Posterior cingulate gyrus (tissue), 11 donors: ENCODE results near the gene SELENOT.
"Not testable (repeated sequence)": the region's sequence is repeated elsewhere in the genome, so short reads cannot be mapped to it uniquely, and the experiment has no call there.

Source experiments
- DNase-seq, 10 donors: peaks; one replicate each; pipeline versions ENCODE4 v3.0.0 to v3.0.0-alpha.2; 2020 to 2021; ENCODE audit warnings: mixed read lengths in 3 of 10
- intact Hi-C: fragments of 100-400 bp; cut with DNase I; formaldehyde crosslinking; loops from one replicate; pipeline ENCODE4 v1.15.1; 2023

SELENOT gene

GRCh38 chr3:150605998-150606641 lies 3.0 kb downstream of the SELENOT start:
- intact Hi-C loops: no loop called here
- no peak for DNase-seq

GRCh38 chr3:150607267-150608065 lies 4.3 kb downstream of the SELENOT start:
- intact Hi-C loops: no loop called here
- DNase-seq: no peak

- intact Hi-C loops: no loop called here
- DNase-seq: no peak
Observed at GRCh38 chr3:150609988-150610387, 6.9 kb downstream of the SELENOT start.

GRCh38 chr3:150610785-150611184 lies 7.7 kb downstream of the SELENOT start:
- DNase-seq: no peak
- intact Hi-C loops: no loop called here

GRCh38 chr3:150611666-150612065 lies 8.5 kb downstream of the SELENOT start:
- intact Hi-C loops: no loop called here
- peak in 3 of 10 donors; percentile 62 to 67 (median 66) for DNase-seq

GRCh38 chr3:150612494-150612893 lies 9.4 kb downstream of the SELENOT start:
- intact Hi-C loops: no loop called here

GRCh38 chr3:150613034-150613433 lies 9.9 kb downstream of the SELENOT start:
- no peak for DNase-seq
- intact Hi-C loops: no loop called here

More at GRCh38 chr3:150612494-150612893, 9.4 kb downstream of the SELENOT start:
- DNase-seq: no peak

- no peak for DNase-seq
- intact Hi-C loops: no loop called here
Observed at GRCh38 chr3:150613709-150614480, 10.8 kb downstream of the SELENOT start.

GRCh38 chr3:150620002-150620689 lies 17.0 kb downstream of the SELENOT start:
- no peak for DNase-seq
- intact Hi-C loops: no loop called here

GRCh38 chr3:150622955-150623354 lies 19.8 kb downstream of the SELENOT start:
- intact Hi-C loops, DNase-seq: not testable (repeated sequence)

GRCh38 chr3:150623945-150624344 lies 20.8 kb downstream of the SELENOT start:
- no peak for DNase-seq
- intact Hi-C loops: no loop called here

GRCh38 chr3:150626148-150626930 lies 23.2 kb downstream of the SELENOT start:
- no peak for DNase-seq
- intact Hi-C loops: no loop called here

GRCh38 chr3:150627557-150627956 lies 24.4 kb downstream of the SELENOT start:
- intact Hi-C loops: no loop called here
- DNase-seq: no peak

- DNase-seq: no peak
- intact Hi-C loops: no loop called here
Observed at GRCh38 chr3:150631515-150632221, 28.5 kb downstream of the SELENOT start.

- intact Hi-C loops: no loop called here
- no peak for DNase-seq
Observed at GRCh38 chr3:150635076-150635475, 32.0 kb downstream of the SELENOT start.

- intact Hi-C loops: no loop called here
- no peak for DNase-seq
Observed at GRCh38 chr3:150635526-150635925, 32.4 kb downstream of the SELENOT start.

- no peak for DNase-seq
Observed at GRCh38 chr3:150636258-150636657, 33.1 kb downstream of the SELENOT start.

GRCh38 chr3:150639262-150639661 lies 36.1 kb downstream of the SELENOT start:
- intact Hi-C loops: no loop called here

More at GRCh38 chr3:150636258-150636657, 33.1 kb downstream of the SELENOT start:
- intact Hi-C loops: no loop called here

GRCh38 chr3:150640256-150640655 lies 37.1 kb downstream of the SELENOT start:
- intact Hi-C loops: no loop called here

More at GRCh38 chr3:150639262-150639661, 36.1 kb downstream of the SELENOT start:
- no peak for DNase-seq

More at GRCh38 chr3:150640256-150640655, 37.1 kb downstream of the SELENOT start:
- DNase-seq: no peak
